Measurements from ENCODE around the gene MTMR8. TPM values are rescaled to one million over a fixed set of nuclear protein-coding genes. Genes with fewer than 3 reads are reported as not detected.

MTMR8 gene
- total RNA-seq, 1 donor from 2014 or later: 0.51 TPM

DNA sequence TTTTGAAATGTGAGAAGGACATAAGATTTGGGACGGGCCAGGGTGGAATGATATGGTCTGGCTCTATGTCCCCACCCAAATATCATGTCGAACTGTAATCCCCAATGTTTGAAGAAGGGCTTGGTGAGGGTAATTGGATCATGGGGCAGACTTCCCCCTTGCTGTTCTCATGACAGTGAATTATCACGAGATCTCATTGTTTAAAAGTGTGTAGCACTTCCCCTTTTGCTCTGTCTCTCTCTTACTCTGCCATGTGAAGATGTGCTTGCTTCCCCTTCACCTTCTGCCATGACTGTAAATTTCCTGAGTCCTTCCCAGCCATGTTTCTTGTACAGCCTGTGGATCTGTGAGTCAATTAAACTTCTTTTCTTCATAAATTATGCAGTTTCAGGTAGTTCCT lies 17.5 kb downstream of the MTMR8 start:
- Histone ChIP-seq H3K9ac (no peak overlapping the region), H3K79me2 (ENCODE audit: low read depth) (no peaks in the 10 kb centered on the region), H4K20me1 (ENCODE audit: low read depth) (no peaks in the 10 kb centered on the region), H3K4me1 (no peaks in the 10 kb centered on the region), H3K27me3 (no peaks in the 10 kb centered on the region), H3K36me3 (no peaks in the 10 kb centered on the region), H3K4me2 (no peak overlapping the region), H3F3A (ENCODE audit: low read depth) (no peaks in the 10 kb centered on the region), H3K27ac (no peak overlapping the region), H3K9me3 (ENCODE audit: low read depth) (no peaks in the 10 kb centered on the region), H3K4me3 (no peak overlapping the region), H2AFZ (replicated peaks) (no peak overlapping the region)
- Mint-ChIP-seq H3K36me3 (peaks cover 12% of the 10 kb centered on the region), H3K4me3 (no peak overlapping the region), H3K27me3 (ENCODE audit: insufficient read depth, low read depth) (no peaks in the 10 kb centered on the region), H3K4me1 (no peaks in the 10 kb centered on the region), H3K9me3 (peaks cover 26% of the 10 kb centered on the region), H3K27ac (no peak overlapping the region)
- no peak for DNase-seq (ENCODE audit: low spot score)
- TF ChIP-seq EZH2 (IDR thresholded peaks at IDR 0.05): no peak
- TF ChIP-seq, protein P1, sequence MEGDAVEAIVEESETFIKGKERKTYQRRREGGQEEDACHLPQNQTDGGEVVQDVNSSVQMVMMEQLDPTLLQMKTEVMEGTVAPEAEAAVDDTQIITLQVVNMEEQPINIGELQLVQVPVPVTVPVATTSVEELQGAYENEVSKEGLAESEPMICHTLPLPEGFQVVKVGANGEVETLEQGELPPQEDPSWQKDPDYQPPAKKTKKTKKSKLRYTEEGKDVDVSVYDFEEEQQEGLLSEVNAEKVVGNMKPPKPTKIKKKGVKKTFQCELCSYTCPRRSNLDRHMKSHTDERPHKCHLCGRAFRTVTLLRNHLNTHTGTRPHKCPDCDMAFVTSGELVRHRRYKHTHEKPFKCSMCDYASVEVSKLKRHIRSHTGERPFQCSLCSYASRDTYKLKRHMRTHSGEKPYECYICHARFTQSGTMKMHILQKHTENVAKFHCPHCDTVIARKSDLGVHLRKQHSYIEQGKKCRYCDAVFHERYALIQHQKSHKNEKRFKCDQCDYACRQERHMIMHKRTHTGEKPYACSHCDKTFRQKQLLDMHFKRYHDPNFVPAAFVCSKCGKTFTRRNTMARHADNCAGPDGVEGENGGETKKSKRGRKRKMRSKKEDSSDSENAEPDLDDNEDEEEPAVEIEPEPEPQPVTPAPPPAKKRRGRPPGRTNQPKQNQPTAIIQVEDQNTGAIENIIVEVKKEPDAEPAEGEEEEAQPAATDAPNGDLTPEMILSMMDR (IDR thresholded peaks at IDR 0.05): no peak
- TF ChIP-seq EZH2phosphoT487 (IDR thresholded peaks at IDR 0.05): no peak

DNA sequence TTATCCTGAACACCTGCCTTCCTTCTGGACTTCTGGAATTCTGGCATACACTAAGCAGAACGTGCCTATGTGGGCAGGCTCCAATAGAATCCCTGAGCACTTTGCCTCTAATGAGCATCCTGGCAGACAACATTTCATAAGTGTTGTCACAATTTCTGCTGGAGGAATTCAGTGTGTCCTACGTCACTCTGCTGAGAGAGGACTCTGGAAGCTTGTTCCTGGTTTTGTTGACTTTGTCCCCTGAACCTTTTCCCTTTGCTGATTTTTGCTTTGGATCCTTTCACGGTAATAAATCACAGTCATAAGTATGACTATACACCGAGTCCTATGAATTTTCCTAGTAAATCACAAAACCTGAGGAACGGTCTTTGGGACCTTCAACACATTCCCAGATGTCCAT lies 43.2 kb downstream of the MTMR8 start:
- DNase-seq (ENCODE audit: low spot score): no peak
- no peaks in the 10 kb centered on the region for H3K4me1 Mint-ChIP-seq
- Histone ChIP-seq H3K9me3 (ENCODE audit: low read depth) (no peaks in the 10 kb centered on the region), H3K4me3 (no peak overlapping the region), H3K27me3 (no peaks in the 10 kb centered on the region), H3K36me3 (no peaks in the 10 kb centered on the region), H3K9ac (no peak overlapping the region), H4K20me1 (ENCODE audit: low read depth) (no peaks in the 10 kb centered on the region), H3K4me2 (no peak overlapping the region), H2AFZ (replicated peaks) (no peak overlapping the region), H3F3A (ENCODE audit: low read depth) (no peaks in the 10 kb centered on the region), H3K27ac (no peak overlapping the region), H3K79me2 (ENCODE audit: low read depth) (no peaks in the 10 kb centered on the region), H3K4me1 (no peaks in the 10 kb centered on the region)
- H3K36me3 Mint-ChIP-seq: peaks cover 6% of the 10 kb centered on the region
- no peaks in the 10 kb centered on the region for H3K9me3 Mint-ChIP-seq
- TF ChIP-seq EZH2phosphoT487 (IDR thresholded peaks at IDR 0.05) (no peak), EZH2 (IDR thresholded peaks at IDR 0.05) (no peak)
- TF ChIP-seq, protein P1 (IDR thresholded peaks at IDR 0.05): no peak
- H3K4me3 Mint-ChIP-seq: no peak overlapping the region
- no peaks in the 10 kb centered on the region for H3K27me3 Mint-ChIP-seq (ENCODE audit: insufficient read depth, low read depth)
- no peak overlapping the region for H3K27ac Mint-ChIP-seq

- Histone ChIP-seq H3K4me1 (no peaks in the 10 kb centered on the region), H3K36me3 (no peaks in the 10 kb centered on the region), H3K4me3 (no peak overlapping the region), H3K9ac (no peak overlapping the region), H4K20me1 (ENCODE audit: low read depth) (no peaks in the 10 kb centered on the region), H3K79me2 (ENCODE audit: low read depth) (no peaks in the 10 kb centered on the region), H3F3A (ENCODE audit: low read depth) (no peaks in the 10 kb centered on the region), H2AFZ (replicated peaks) (no peak overlapping the region), H3K27ac (no peak overlapping the region), H3K27me3 (no peaks in the 10 kb centered on the region), H3K9me3 (ENCODE audit: low read depth) (no peaks in the 10 kb centered on the region), H3K4me2 (no peak overlapping the region)
- DNase-seq (ENCODE audit: low spot score): no peak
- TF ChIP-seq EZH2 (IDR thresholded peaks at IDR 0.05) (no peak), EZH2phosphoT487 (IDR thresholded peaks at IDR 0.05) (no peak)
- TF ChIP-seq, protein P1 (IDR thresholded peaks at IDR 0.05): no peak
- Mint-ChIP-seq H3K27ac (no peak overlapping the region), H3K4me3 (no peak overlapping the region), H3K27me3 (ENCODE audit: insufficient read depth, low read depth) (no peaks in the 10 kb centered on the region), H3K4me1 (no peaks in the 10 kb centered on the region), H3K9me3 (no peaks in the 10 kb centered on the region), H3K36me3 (peaks cover 2% of the 10 kb centered on the region)
Measured at GRCh38 chrX:64350521-64350920, 44.7 kb downstream of the MTMR8 start.

Measured in neural progenitor cell (in vitro differentiated cells).